ENCODE measurements around the gene CDK6. TPM values are rescaled to one million over a fixed set of nuclear protein-coding genes. Genes with fewer than 3 reads are reported as not detected.

Gene CDK6
- total and polyA plus RNA-seq, 2 experiments from 2014 or later = 7.4 to 23.7 TPM

GRCh38 chr7:92693519-92693918 is 142.9 kb downstream of the CDK6 start:
- H3K4me3 ChIP-seq = no peak overlapping the region

GRCh38 chr7:92691578-92691977 is 144.8 kb downstream of the CDK6 start:
- Histone ChIP-seq H3K4me2 (no peak overlapping the region), H3K36me3 (ENCODE audit: insufficient read depth) (no peaks in the 10 kb centered on the region), H3K79me2 (replicated peaks; ENCODE audit: insufficient read depth) (no peaks in the 10 kb centered on the region), H3K27me3 (ENCODE audit: insufficient read depth) (no peaks in the 10 kb centered on the region), H3K27ac (ENCODE audit: low read depth) (no peak overlapping the region), H3K9me2 (ENCODE audit: insufficient read depth) (no peaks in the 10 kb centered on the region), H3K4me3 (no peak overlapping the region), H4K20me1 (replicated peaks; ENCODE audit: insufficient read depth) (no peaks in the 10 kb centered on the region), H2AFZ (no peak overlapping the region), H3K4me1 (ENCODE audit: insufficient read depth) (peaks cover 8% of the 10 kb centered on the region; the same call in 1 of the 2 replicates), H3F3A (replicated peaks; ENCODE audit: low read depth) (no peaks in the 10 kb centered on the region)
- no peaks in the 10 kb centered on the region for H3K27me3 Mint-ChIP-seq (ENCODE audit: insufficient read depth, low read depth, poor library complexity)
- H3K9me3 Mint-ChIP-seq = no peaks in the 10 kb centered on the region
- no peak overlapping the region for H3K4me3 Mint-ChIP-seq
- DNase-seq (ENCODE audit: low spot score) (peak; percentile 83), ATAC-seq (peak; percentile 66)
- H3K36me3 Mint-ChIP-seq (ENCODE audit: low read depth) = no peaks in the 10 kb centered on the region
- peak; percentile 61 to 85 for TF ChIP-seq CTCF (conservative IDR thresholded peaks at IDR 0.05; ENCODE audit: low read depth in 2 of 2)
- no peak for TF ChIP-seq ZNF331 (CRISPR knock-in tag; IDR thresholded peaks at IDR 0.05; ENCODE audit: low read depth)
- no peak for TF ChIP-seq ETS1 (IDR thresholded peaks at IDR 0.05)
- TF ChIP-seq POLR2AphosphoS5 (IDR thresholded peaks at IDR 0.05; ENCODE audit: low read depth) = no peak
- TF ChIP-seq JUNB (IDR thresholded peaks at IDR 0.05; ENCODE audit: unreplicated experiment) = no peak
- no peak for TF ChIP-seq EZH2 (IDR thresholded peaks at IDR 0.05; ENCODE audit: low read depth, unreplicated experiment)
- TF ChIP-seq NANOG (IDR thresholded peaks at IDR 0.05; ENCODE audit: borderline replicate concordance) = no peak
- peaks cover 15% of the 10 kb centered on the region for H3K4me1 Mint-ChIP-seq
- H3K27ac Mint-ChIP-seq = no peak overlapping the region

More at GRCh38 chr7:92693519-92693918, 142.9 kb downstream of the CDK6 start:
- H3K36me3 ChIP-seq (ENCODE audit: insufficient read depth) = no peaks in the 10 kb centered on the region
- H3K4me2 ChIP-seq = no peak overlapping the region
- Mint-ChIP-seq H3K4me3 (no peak overlapping the region), H3K36me3 (ENCODE audit: low read depth) (no peaks in the 10 kb centered on the region), H3K9me3 (no peaks in the 10 kb centered on the region), H3K27me3 (ENCODE audit: insufficient read depth, low read depth, poor library complexity) (no peaks in the 10 kb centered on the region), H3K27ac (no peak overlapping the region), H3K4me1 (peaks cover 22% of the 10 kb centered on the region)
- no peaks in the 10 kb centered on the region for H3K9me2 ChIP-seq (ENCODE audit: insufficient read depth)
- ATAC-seq = no peak
- H2AFZ ChIP-seq = no peak overlapping the region
- H3K27ac ChIP-seq (ENCODE audit: low read depth) = no peak overlapping the region
- TF ChIP-seq EZH2phosphoT487 (IDR thresholded peaks at IDR 0.05; ENCODE audit: unreplicated experiment) (no peak), CTCF (conservative IDR thresholded peaks at IDR 0.05; ENCODE audit: low read depth in 2 of 2) (no peak), POLR2AphosphoS5 (IDR thresholded peaks at IDR 0.05; ENCODE audit: low read depth) (no peak), STAT1 (IDR thresholded peaks at IDR 0.05; ENCODE audit: unreplicated experiment) (no peak)
- H4K20me1 ChIP-seq (replicated peaks; ENCODE audit: insufficient read depth) = no peaks in the 10 kb centered on the region
- no peak for DNase-seq (ENCODE audit: low spot score)
- H3F3A ChIP-seq (replicated peaks; ENCODE audit: low read depth) = no peaks in the 10 kb centered on the region
- H3K79me2 ChIP-seq (replicated peaks; ENCODE audit: insufficient read depth) = no peaks in the 10 kb centered on the region
- peaks cover 8% of the 10 kb centered on the region; the same call in 1 of the 2 replicates for H3K4me1 ChIP-seq (ENCODE audit: insufficient read depth)
- no peaks in the 10 kb centered on the region for H3K27me3 ChIP-seq (ENCODE audit: insufficient read depth)
